Activated CD8-positive, alpha-beta memory T cell treated with anti-CD3 and anti-CD28 coated beads, Interleukin-2, amount 50 U/mL, for 4 hours (primary cell): Measurements from ENCODE around the gene NAPB.

ENCODE experiments used
- DNase-seq: peaks from one replicate; pipeline ENCODE4 v3.0.0-alpha.2; 2020

Gene NAPB

GRCh38 chr20:23340524-23340923 lies 80.8 kb downstream of the NAPB start:
- no peak for DNase-seq

- no peak for DNase-seq
Measured at GRCh38 chr20:23339986-23340385, 81.3 kb downstream of the NAPB start.

DNA sequence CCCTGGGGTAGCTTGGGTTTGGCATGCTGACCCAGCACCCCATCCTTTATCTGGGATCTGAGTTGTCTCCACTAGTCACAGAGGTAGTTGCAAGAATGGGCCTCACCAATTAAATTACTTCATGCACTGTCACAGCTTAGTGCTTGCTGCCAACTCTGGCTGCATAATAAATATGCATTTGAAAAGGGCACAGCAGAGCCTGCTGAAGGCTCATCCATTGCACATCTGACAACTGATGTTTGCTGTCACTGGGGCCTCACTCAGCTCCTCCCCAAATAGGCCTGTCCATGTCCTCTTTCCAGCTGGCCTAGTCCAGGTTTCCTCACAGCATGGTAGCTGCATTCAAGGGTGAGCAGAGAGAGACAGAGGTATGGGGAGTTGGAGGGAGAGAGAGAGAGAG lies 84.0 kb downstream of the NAPB start:
- no peak for DNase-seq

DNA sequence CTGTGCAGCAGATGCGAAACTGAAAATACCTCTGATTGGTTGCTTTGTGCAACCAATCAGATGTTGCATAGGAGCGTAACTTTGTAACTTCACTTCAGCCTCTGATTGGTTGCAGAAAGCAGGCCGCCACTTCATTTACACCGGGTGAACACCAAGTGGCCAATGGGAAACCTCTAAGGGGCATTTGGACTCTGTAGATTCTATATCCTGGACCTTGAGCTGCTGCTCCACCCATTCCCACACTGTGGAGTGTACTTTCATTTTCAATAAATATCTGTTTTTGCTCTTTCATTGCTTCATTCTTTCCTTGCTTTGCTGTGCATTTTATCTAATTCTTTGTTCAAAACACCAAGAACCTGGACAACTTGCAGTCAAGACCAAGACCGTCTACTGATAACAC lies 84.8 kb downstream of the NAPB start:
- DNase-seq: no peak

GRCh38 chr20:23335521-23335920 lies 85.8 kb downstream of the NAPB start:
- DNase-seq: no peak

DNA sequence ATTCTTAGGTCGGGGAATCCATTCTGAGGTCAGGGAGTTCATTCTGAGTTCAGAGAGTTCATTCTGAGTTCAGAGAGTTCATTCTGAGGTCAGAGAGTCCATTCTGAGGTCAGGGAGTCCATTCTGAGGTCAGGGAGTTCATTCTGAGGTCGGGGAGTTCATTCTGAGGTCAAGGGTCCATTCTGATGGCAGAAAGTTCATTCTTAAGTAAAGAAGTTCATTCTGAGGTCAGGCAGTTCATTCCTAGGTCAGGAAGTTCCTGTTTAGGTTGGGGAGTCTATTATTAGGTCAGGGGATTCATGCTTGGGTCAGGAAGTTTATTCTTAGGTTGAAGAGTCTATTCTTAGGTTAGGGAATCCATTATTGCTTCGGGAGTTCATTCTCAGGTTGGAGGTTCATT lies 87.2 kb downstream of the NAPB start:
- no peak for DNase-seq

DNA sequence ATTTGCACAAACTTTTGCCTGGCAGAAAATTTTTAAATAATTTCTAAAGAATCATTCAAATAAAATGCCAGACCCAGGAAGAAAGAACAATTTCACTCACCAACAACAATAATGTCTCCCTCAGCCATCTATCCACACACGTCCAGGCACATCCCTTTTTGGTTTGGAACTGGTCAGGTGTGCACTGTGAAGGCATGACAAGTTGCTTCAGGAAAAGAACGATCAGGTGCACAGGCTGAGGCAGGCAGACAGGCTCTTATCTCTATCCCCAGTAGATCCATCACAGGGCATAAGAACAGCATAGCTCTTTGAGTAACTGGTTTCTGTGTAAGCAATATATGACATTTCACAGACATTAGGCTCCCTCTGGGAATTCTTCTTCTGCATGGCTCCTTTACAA lies 88.8 kb downstream of the NAPB start:
- DNase-seq: no peak

DNA sequence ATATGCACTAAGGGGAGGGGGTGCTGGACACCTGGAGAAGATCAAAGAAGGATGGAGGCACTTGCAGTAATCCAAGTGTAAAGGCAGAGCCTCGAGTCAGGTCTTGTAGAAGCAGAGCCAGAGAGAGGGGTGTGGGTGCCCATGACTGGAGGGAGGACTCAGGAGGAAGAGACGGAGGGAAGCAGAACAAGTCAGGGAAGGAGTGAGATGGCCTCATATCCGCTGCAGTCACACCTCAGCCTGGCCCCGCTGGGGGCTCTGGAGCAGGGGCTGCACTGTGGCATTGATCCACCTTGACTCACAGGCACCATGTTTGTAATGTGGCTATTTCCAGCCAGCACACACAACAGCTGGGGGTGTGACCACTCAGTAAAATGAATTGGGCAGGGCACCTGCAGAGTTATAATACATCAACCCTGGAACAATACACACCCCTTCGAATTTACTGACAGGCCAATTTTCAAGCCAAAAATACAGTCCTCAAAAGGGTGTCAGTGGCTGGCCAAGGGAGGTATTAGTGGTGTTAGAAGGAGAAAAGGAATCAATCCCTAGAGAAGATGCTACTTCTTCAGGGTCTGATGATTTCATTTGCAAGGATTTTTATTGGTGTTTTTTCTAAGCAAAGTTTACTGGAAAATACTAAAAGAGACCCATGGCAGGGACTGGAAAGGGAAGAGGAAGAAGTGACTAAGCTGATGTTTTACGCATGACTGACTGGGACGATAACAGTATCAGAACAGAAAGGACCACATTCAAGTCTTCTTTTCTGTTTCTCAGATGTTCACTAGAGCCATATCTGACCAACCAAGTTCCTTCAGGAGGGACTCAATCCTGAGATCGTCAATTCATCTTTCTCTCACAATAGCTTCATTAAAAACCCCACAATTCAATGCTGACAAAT lies 89.6 kb downstream of the NAPB start:
- no peak for DNase-seq

GRCh38 chr20:23327617-23328333 lies 93.5 kb downstream of the NAPB start:
- DNase-seq: no peak

- no peak for DNase-seq
Measured at GRCh38 chr20:23326774-23327173, 94.5 kb downstream of the NAPB start.

- no peak for DNase-seq
Measured at GRCh38 chr20:23325107-23325506, 96.2 kb downstream of the NAPB start.
